LNCAP (cell line): Measurements from ENCODE around the gene LAMC2.

Experiments
- CTCF ChIP-seq: fragments of 450-650 bp; IDR thresholded peaks from 2 replicates; pipeline ENCODE4 v1.5.1; 2017; ENCODE audit warnings: mild to moderate bottlenecking

Gene LAMC2

DNA sequence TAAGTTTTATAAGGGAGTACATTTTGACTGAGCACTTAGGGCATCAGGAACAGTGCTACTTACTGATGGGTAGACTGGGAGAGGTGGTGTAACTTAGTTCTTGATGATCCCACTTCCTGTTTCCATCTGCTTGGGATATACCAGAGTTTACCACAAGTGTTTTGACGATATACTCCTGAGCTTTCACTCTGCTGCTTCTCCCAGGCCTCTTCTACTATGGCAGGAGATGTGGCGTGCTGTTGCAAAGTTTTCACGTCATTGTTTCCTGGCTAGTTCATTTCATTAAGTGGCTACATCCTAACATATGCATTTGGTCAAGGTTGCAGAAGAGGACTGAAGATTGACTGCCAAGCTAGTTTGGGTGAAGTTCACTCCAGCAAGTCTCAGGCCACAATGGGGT, 41.3 kb upstream of the LAMC2 start:
- TF ChIP-seq CTCF: no peak

GRCh38 chr1:183147735-183148134, 38.3 kb upstream of the LAMC2 start:
- TF ChIP-seq CTCF: no peak

GRCh38 chr1:183148599-183148998, 37.5 kb upstream of the LAMC2 start:
- TF ChIP-seq CTCF: no peak

DNA sequence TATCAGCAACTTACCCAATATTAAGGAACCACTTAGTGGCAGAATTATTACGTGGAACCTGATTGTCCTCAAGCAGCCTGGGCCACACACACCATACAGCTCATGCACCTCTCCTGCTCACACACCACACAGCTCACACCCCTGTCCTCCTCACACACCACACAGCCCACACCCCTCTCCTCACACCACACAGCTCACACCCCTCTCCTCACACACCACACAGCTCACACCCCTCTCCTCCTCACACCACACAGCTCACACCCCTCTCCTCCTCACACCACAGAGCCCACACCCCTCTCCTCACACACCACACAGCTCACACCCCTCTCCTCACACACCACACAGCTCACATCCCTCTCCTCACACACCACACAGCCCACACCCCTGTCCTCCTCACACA, 36.8 kb upstream of the LAMC2 start:
- no peak for TF ChIP-seq CTCF

DNA sequence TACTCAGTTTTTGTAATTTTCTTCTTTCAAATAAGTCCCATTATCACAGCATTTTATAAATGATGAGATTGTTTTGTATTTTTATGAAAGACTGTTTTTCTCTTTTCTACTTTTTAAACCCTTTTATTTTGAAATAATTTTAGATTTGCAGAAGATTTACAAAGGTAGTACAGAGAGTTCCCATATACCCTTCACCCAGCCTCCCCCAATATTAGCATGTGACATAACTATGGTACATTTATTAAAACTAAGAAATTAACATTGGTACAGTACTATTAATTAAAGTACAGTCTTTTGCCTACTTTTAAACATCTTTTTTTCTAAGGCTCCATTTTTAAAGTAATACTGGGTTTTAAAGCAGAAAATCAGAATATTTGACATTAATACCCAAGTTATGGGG, 35.6 kb upstream of the LAMC2 start:
- TF ChIP-seq CTCF: no peak

DNA sequence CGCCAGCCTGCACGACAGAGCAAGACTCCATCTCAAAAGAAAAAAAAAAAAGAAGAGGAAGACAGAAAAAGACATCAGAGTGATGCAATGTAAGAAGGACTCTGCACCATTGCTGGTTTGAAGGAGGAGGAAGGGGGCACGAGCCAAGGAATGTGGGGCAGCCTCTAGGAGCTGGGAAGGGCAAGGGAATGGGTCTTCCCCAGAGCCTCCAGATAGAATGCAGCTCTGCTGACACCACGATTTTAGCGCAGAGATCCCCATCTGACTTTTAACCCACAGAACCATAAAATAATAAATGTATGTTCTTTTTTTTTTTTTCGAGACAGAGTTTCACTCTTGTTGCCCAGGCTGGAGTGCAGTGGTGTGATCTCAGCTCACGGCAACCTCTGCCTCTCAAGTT, 33.9 kb upstream of the LAMC2 start:
- no peak for TF ChIP-seq CTCF

DNA sequence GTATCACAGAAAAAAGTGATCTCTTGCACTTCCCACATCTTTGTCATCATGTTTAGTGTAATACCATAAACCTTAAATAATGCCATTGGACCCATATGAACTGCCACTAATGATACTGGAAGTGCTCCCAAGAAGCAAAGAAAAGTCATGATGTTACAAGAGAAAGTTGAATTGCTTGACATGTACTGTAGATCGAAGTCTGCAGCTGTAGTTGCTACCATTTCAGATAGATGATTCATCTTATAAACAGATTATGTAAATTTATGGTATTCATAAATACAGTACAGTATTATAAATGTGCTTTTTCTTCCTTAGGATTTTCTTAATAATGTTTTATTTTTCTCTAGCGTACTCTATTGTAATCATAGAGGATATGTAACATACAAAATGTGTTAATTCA, 30.1 kb upstream of the LAMC2 start:
- TF ChIP-seq CTCF: no peak

GRCh38 chr1:183159960-183160359, 26.1 kb upstream of the LAMC2 start:
- TF ChIP-seq CTCF: no peak
